Hepatocyte (in vitro differentiated cells): ENCODE data around the gene GLMP. TPM values are rescaled to one million over a fixed set of nuclear protein-coding genes. Genes with fewer than 3 reads are reported as not detected.

Experiments
- DNase-seq: peaks from one replicate; pipeline ENCODE4 v3.0.0-alpha.2; 2016; ENCODE audit warnings: low spot score
- H2AFZ ChIP-seq: fragments of 200-600 bp; sonication (generic); 2 replicates; pipeline ENCODE4 v1.6.0; 2016; ENCODE audit warnings: antibody characterized with exemption, mild to moderate bottlenecking
- H3K27ac ChIP-seq: fragments of 200-600 bp; sonication (generic); 2 replicates; pipeline ENCODE4 v1.5.1; 2016; ENCODE audit warnings: mild to moderate bottlenecking
- H3K27me3 ChIP-seq: fragments of 200-600 bp; sonication (generic); 2 replicates; pipeline ENCODE4 v1.6.1; 2016
- H3K36me3 ChIP-seq: fragments of 200-600 bp; sonication (generic); replicated peaks from 2 replicates; pipeline ENCODE4 v1.5.1; 2016; ENCODE audit warnings: low read depth; ENCODE audit not compliant: insufficient read depth
- H3K4me1 ChIP-seq: fragments of 200-600 bp; sonication (generic); 2 replicates; pipeline ENCODE4 v1.5.1; 2016; ENCODE audit warnings: mild to moderate bottlenecking, moderate library complexity; ENCODE audit not compliant: insufficient read depth
- H3K4me2 ChIP-seq: fragments of 200-600 bp; sonication (generic); 2 replicates; pipeline ENCODE4 v1.6.0; 2016
- H3K4me3 ChIP-seq: fragments of 200-600 bp; sonication (generic); 2 replicates; pipeline ENCODE4 v1.5.1; 2016; ENCODE audit warnings: mild to moderate bottlenecking
- H3K79me2 ChIP-seq: fragments of 200-600 bp; sonication (generic); 2 replicates; pipeline ENCODE4 v1.6.0; 2017; ENCODE audit warnings: mild to moderate bottlenecking
- H3K9me2 ChIP-seq: fragments of 200-600 bp; sonication (generic); replicated peaks from 2 replicates; pipeline ENCODE4 v1.6.0; 2017; ENCODE audit warnings: mild to moderate bottlenecking; ENCODE audit not compliant: insufficient read depth
- H3K9me3 ChIP-seq: fragments of 200-600 bp; sonication (generic); 2 replicates; pipeline ENCODE4 v1.5.1; 2016; ENCODE audit warnings: low read depth, mild to moderate bottlenecking
- H4K20me1 ChIP-seq: fragments of 200-600 bp; sonication (generic); 2 replicates; pipeline ENCODE4 v1.6.0; 2016; ENCODE audit warnings: mild to moderate bottlenecking; ENCODE audit not compliant: insufficient read depth, poor library complexity, severe bottlenecking
- CTCF ChIP-seq: fragments of 200-600 bp; sonication (generic); IDR thresholded peaks from 2 replicates; pipeline ENCODE4 v1.5.1; 2016; ENCODE audit warnings: antibody characterized with exemption, mild to moderate bottlenecking; ENCODE audit not compliant: poor library complexity
- EZH2 ChIP-seq: fragments of 200-600 bp; sonication (generic); IDR thresholded peaks from 2 replicates; pipeline ENCODE4 v1.6.1; 2016; ENCODE audit warnings: antibody characterized with exemption, mild to moderate bottlenecking, borderline replicate concordance
- EZH2phosphoT487 ChIP-seq: fragments of 200-600 bp; sonication (generic); IDR thresholded peaks from one replicate; pipeline ENCODE4 v1.6.1; 2018; ENCODE audit warnings: antibody characterized with exemption, mild to moderate bottlenecking, low read depth, moderate library complexity; ENCODE audit not compliant: unreplicated experiment, severe bottlenecking
- WGBS: methylation state at CpG from one replicate; pipeline ENCODE4 v1.1.6; 2016; ENCODE audit warnings: low lambda C conversion rate; ENCODE audit errors: missing lambda C conversion rate; 5-methylcytosine and 5-hydroxymethylcytosine counted together
- polyA plus RNA-seq: library from polyadenylated mRNA; unstranded; fragments of >200 nt; fragmentation: Nextera tagmentation; extraction: Ambion mirVana; gene quantifications from 2 replicates; pipeline ENCODE4 v1.2.1, GENCODE V29; 2016
- total RNA-seq: library from RNA; depleted of rRNA; stranded (reverse); fragments of >200 nt; gene quantifications from 2 replicates; pipeline ENCODE4 v1.2.3, GENCODE V29; 2014

GLMP gene, protein sequence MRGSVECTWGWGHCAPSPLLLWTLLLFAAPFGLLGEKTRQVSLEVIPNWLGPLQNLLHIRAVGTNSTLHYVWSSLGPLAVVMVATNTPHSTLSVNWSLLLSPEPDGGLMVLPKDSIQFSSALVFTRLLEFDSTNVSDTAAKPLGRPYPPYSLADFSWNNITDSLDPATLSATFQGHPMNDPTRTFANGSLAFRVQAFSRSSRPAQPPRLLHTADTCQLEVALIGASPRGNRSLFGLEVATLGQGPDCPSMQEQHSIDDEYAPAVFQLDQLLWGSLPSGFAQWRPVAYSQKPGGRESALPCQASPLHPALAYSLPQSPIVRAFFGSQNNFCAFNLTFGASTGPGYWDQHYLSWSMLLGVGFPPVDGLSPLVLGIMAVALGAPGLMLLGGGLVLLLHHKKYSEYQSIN
- 158 and 186 TPM in 2 replicates for total RNA-seq
- polyA plus RNA-seq = 169 and 206 TPM in 2 replicates

- 5% methylated on average over 17 of the region's 17 CpGs for WGBS
- Histone ChIP-seq H2AFZ (peak within 1 kb of the TSS; percentile 25), H3K27ac (no peak within 1 kb of the TSS), H3K36me3 (no peaks in the 10 kb centered on the region), H4K20me1 (no peaks in the 10 kb centered on the region), H3K4me2 (peak within 1 kb of the TSS; percentile 70), H3K79me2 (peaks cover 20% of the 10 kb centered on the region), H3K27me3 (no peaks in the 10 kb centered on the region), H3K9me2 (no peaks in the 10 kb centered on the region), H3K4me1 (peaks cover 24% of the 10 kb centered on the region), H3K4me3 (peak within 1 kb of the TSS; percentile 77), H3K9me3 (no peaks in the 10 kb centered on the region)
- TF ChIP-seq CTCF (no peak), EZH2phosphoT487 (no peak)
- DNase-seq = peak; percentile 87
Observed at GRCh38 chr1:156295391-156295947, at the start of gene GLMP. Gene GLMP (minus strand): TSS chr1:156295679. CDS start chr1:156295645, 34 bp downstream.

- Histone ChIP-seq H3K9me2 (no peaks in the 10 kb centered on the region), H3K27me3 (no peaks in the 10 kb centered on the region), H3K27ac (no peak overlapping the region), H3K9me3 (no peaks in the 10 kb centered on the region), H3K4me2 (no peak overlapping the region), H2AFZ (no peak overlapping the region), H3K4me3 (no peak overlapping the region), H4K20me1 (no peaks in the 10 kb centered on the region), H3K79me2 (no peaks in the 10 kb centered on the region), H3K4me1 (no peaks in the 10 kb centered on the region), H3K36me3 (no peaks in the 10 kb centered on the region)
- no peak for DNase-seq
- TF ChIP-seq EZH2phosphoT487 (no peak), EZH2 (no peak), CTCF (no peak)
- 79% methylated on average over 3 of the region's 3 CpGs for WGBS
Observed at GRCh38 chr1:156344409-156344808, 48.9 kb upstream of the GLMP start.

- H3K4me2 ChIP-seq = no peak overlapping the region
- no peaks in the 10 kb centered on the region for H4K20me1 ChIP-seq
- no peak overlapping the region for H3K4me3 ChIP-seq
- no peaks in the 10 kb centered on the region for H3K4me1 ChIP-seq
- no peaks in the 10 kb centered on the region for H3K27me3 ChIP-seq
- no peak for DNase-seq
- H3K27ac ChIP-seq = no peak overlapping the region
- H3K79me2 ChIP-seq = peaks cover 4% of the 10 kb centered on the region
- no peaks in the 10 kb centered on the region for H3K9me3 ChIP-seq
- H3K9me2 ChIP-seq = no peaks in the 10 kb centered on the region
- WGBS = 82% methylated on average over 1 of the region's 1 CpG
- no peaks in the 10 kb centered on the region for H3K36me3 ChIP-seq
- H2AFZ ChIP-seq = no peak overlapping the region
- no peak for TF ChIP-seq EZH2
- TF ChIP-seq CTCF = no peak
- TF ChIP-seq EZH2phosphoT487 = no peak
Observed at GRCh38 chr1:156342166-156342955, 46.9 kb upstream of the GLMP start.
